CMK (cell line): Measurements from ENCODE around the gene KCNH1.

Source experiments
- DNase-seq: peaks from one replicate; pipeline ENCODE4 v3.0.0-alpha.2; 2010; ENCODE audit warnings: low read depth

The KCNH1 gene

GRCh38 chr1:210646258-210646616, 487.7 kb downstream of the KCNH1 start:
- no peak for DNase-seq

- DNase-seq, result no peak
These were observed 488.2 kb downstream of the KCNH1 start for GRCh38 chr1:210645582-210646257.

GRCh38 chr1:210641582-210641981, 492.4 kb downstream of the KCNH1 start:
- no peak for DNase-seq

GRCh38 chr1:210635108-210635507, 498.8 kb downstream of the KCNH1 start:
- no peak for DNase-seq

GRCh38 chr1:210633636-210634035, 500.3 kb downstream of the KCNH1 start:
- DNase-seq, result no peak

- no peak for DNase-seq
These were observed 500.8 kb downstream of the KCNH1 start for GRCh38 chr1:210633140-210633539.

- DNase-seq, result no peak
These were observed 502.5 kb downstream of the KCNH1 start for GRCh38 chr1:210631399-210631798.

- DNase-seq, result no peak
These were observed 504.7 kb downstream of the KCNH1 start for GRCh38 chr1:210629276-210629675.

GRCh38 chr1:210627755-210628154, 506.2 kb downstream of the KCNH1 start:
- DNase-seq, result no peak
